HepG2 (cell line): Measurements from ENCODE around the gene PPM1F. TPM values are rescaled to one million over a fixed set of nuclear protein-coding genes. Genes with fewer than 3 reads are reported as not detected.

Source experiments
- ATAC-seq: fragments of 200-7000 bp; cut with Tn5 transposase; 3 replicates; pipeline ENCODE4 v1.9.1; 2020; ENCODE audit warnings: mild to moderate bottlenecking, moderate library complexity
- BruUV-seq: library from RNA; stranded (reverse); fragments of 400-500 nt; replicated peaks from 2 replicates; lab custom pipeline; 2021; lab: Mats Ljungman, UMichigan
- CTCF ChIA-PET: fragments of 300-600 bp; formaldehyde crosslinking; extraction: SDS; loops from one replicate; lab custom pipeline; 2021; ENCODE audit warnings: low total read pairs, inconsistent platforms, low intra/inter-chr PET ratio; lab: Yijun Ruan, JAX
- POLR2A ChIA-PET: fragments of 350-600 bp; sonication (Branson Sonifier 250); formaldehyde crosslinking; loops from one replicate; lab custom pipeline; 2020; ENCODE audit warnings: antibody characterized with exemption, inconsistent platforms; lab: Yijun Ruan, JAX
- DNase-seq: peaks from one replicate; pipeline ENCODE4 v3.0.0-alpha.2; 2015; ENCODE audit warnings: low spot score
- FAIRE-seq: peaks from 3 replicates; lab custom pipeline; 2011; peaks lifted over from hg19 to GRCh38; lab: Jason Lieb, UNC
- H2AFZ ChIP-seq: one replicate; pipeline ENCODE4 v1.6.1; 2011; ENCODE audit warnings: low read length, inconsistent platforms
- H3K27ac ChIP-seq: fragments of 300-600 bp; 3 replicates; pipeline ENCODE4 v1.8.0; 2011; ENCODE audit warnings: mixed run types, mild to moderate bottlenecking, mixed read lengths, low read length, inconsistent platforms; ENCODE audit not compliant: insufficient read depth; ENCODE audit errors: extremely low read length
- H3K27me3 ChIP-seq, 2 experiments: fragments of 200-600 bp in 1 of 2; 2 replicates in 1 of 2; 3 replicates in 1 of 2; pipeline versions ENCODE4 v1.6.0 to v1.8.0; 2011; ENCODE audit warnings: low read length in 2 of 2, mild to moderate bottlenecking in 2 of 2, moderate library complexity in 2 of 2, inconsistent platforms in 1 of 2; ENCODE audit not compliant: insufficient read depth in 2 of 2, control insufficient read depth in 1 of 2
- H3K36me3 ChIP-seq, 2 experiments: fragments of 200-600 bp in 1 of 2; replicated peaks in 1 of 2; 2 replicates in 1 of 2; 3 replicates in 1 of 2; pipeline versions ENCODE4 v1.5.1 to v1.8.0; 2011; ENCODE audit warnings: low read length in 2 of 2, inconsistent platforms in 1 of 2; ENCODE audit not compliant: insufficient read depth in 2 of 2, control insufficient read depth in 1 of 2
- H3K4me1 ChIP-seq: 2 replicates; pipeline ENCODE4 v1.5.1; 2012; ENCODE audit warnings: low read length, inconsistent platforms; ENCODE audit not compliant: insufficient read depth
- H3K4me2 ChIP-seq: 2 replicates; pipeline ENCODE4 v1.6.0; 2011; ENCODE audit warnings: low read depth, low read length, inconsistent platforms
- H3K4me3 ChIP-seq, 3 experiments: fragments of 200-600 bp in 1 of 3; sonication (generic), shearing (Covaris generic) in 1 of 3; replicated peaks in 1 of 3; 2 replicates each; pipeline ENCODE4 v1.5.1; 2011 to 2016; ENCODE audit warnings: low read length in 3 of 3, inconsistent platforms in 2 of 3, low read depth in 2 of 3, mild to moderate bottlenecking in 2 of 3, control low read depth in 1 of 3, mixed read lengths in 1 of 3; ENCODE audit not compliant: insufficient read depth in 1 of 3
- H3K79me2 ChIP-seq: one replicate; pipeline ENCODE4 v1.6.1; 2011; ENCODE audit warnings: low read length, inconsistent platforms; ENCODE audit not compliant: insufficient read depth
- H3K9ac ChIP-seq: 2 replicates; pipeline ENCODE4 v1.6.0; 2011; ENCODE audit warnings: mild to moderate bottlenecking, low read depth, low read length, inconsistent platforms; ENCODE audit not compliant: insufficient read depth
- H3K9me3 ChIP-seq: 2 replicates; pipeline ENCODE4 v1.5.1; 2012; ENCODE audit warnings: mild to moderate bottlenecking, low read length
- H4K20me1 ChIP-seq: 2 replicates; pipeline ENCODE4 v1.6.0; 2011; ENCODE audit warnings: inconsistent platforms, mild to moderate bottlenecking, low read length, moderate library complexity; ENCODE audit not compliant: insufficient read depth
- DPF2 ChIP-seq: sonication (generic); formaldehyde crosslinking; IDR thresholded peaks from 2 replicates; pipeline ENCODE4 v1.4.0; 2020; ENCODE audit warnings: mild to moderate bottlenecking, low read depth, missing genetic modification reagents, borderline replicate concordance
- FOSL2 ChIP-seq: sonication (generic); formaldehyde crosslinking; IDR thresholded peaks from 2 replicates; pipeline ENCODE4 v1.4.0; 2020; ENCODE audit warnings: missing genetic modification reagents
- GFI1 ChIP-seq: sonication (generic); formaldehyde crosslinking; IDR thresholded peaks from 2 replicates; pipeline ENCODE4 v1.5.0; 2020; ENCODE audit warnings: missing genetic modification reagents, mild to moderate bottlenecking, borderline replicate concordance
- GTF3A ChIP-seq: sonication (generic); formaldehyde crosslinking; conservative IDR thresholded peaks from 2 replicates; pipeline ENCODE4 v1.4.0; 2020; ENCODE audit warnings: mild to moderate bottlenecking, missing genetic modification reagents
- NR2F1 ChIP-seq, 2 experiments: fragments of 450-650 bp in 1 of 2; formaldehyde crosslinking in 1 of 2; IDR thresholded peaks; 2 replicates each; pipeline versions ENCODE4 v1.5.0 to v1.6.1; 2016 to 2020; ENCODE audit warnings: mild to moderate bottlenecking in 1 of 2, missing compliant biosample characterization in 1 of 2, missing genetic modification reagents in 1 of 2, moderate library complexity in 1 of 2
- PHB2 ChIP-seq: fragments of 450-650 bp; IDR thresholded peaks from 2 replicates; pipeline ENCODE4 v1.6.1; 2018; ENCODE audit not compliant: partially characterized antibody
- YEATS4 ChIP-seq: sonication (generic); formaldehyde crosslinking; IDR thresholded peaks from 2 replicates; pipeline ENCODE4 v1.4.0; 2020; ENCODE audit warnings: missing genetic modification reagents, borderline replicate concordance
- ZNF761 ChIP-seq: sonication (generic); formaldehyde crosslinking; conservative IDR thresholded peaks from 2 replicates; pipeline ENCODE4 v1.4.0; 2020; ENCODE audit warnings: mild to moderate bottlenecking, missing genetic modification reagents
- ZNF768 ChIP-seq: sonication (generic); formaldehyde crosslinking; IDR thresholded peaks from 2 replicates; pipeline ENCODE4 v1.4.0; 2020; ENCODE audit warnings: missing genetic modification reagents
- WGBS: methylation state at CpG from one replicate; pipeline ENCODE4 v1.1.6; 2017; ENCODE audit warnings: low lambda C conversion rate; 5-methylcytosine and 5-hydroxymethylcytosine counted together
- in situ Hi-C: cut with HindIII; loops from 2 replicates; pipeline ENCODE4 v1.10.0; 2017; ENCODE audit warnings: low pct_unique_long_range_greater_than_20kb; ENCODE audit not compliant: extremely low pct_ligation_motif_present
- intact Hi-C: fragments of 100-400 bp; cut with micrococcal nuclease; formaldehyde crosslinking; loops from one replicate; pipeline ENCODE4 v1.10.0; 2022; ENCODE audit not compliant: unreplicated experiment
- polyA plus RNA-seq, 8 experiments: library from polyadenylated mRNA; depleted of rRNA in 3 of 8; stranded (reverse) in 7 of 8; unstranded in 1 of 8; fragments of >200 nt; fragmentation: Illumina TruSeq in 4 of 8; extraction: Trizol in 4 of 8; gene quantifications; 2 replicates each; pipeline versions ENCODE4 v1.2.1 to v1.2.3, GENCODE V29; 2011 to 2016; ENCODE audit warnings: low read depth in 4 of 8, missing spikeins in 1 of 8, mixed read lengths in 1 of 8; ENCODE audit not compliant: insufficient read depth in 1 of 8
- total RNA-seq, 5 experiments: library from RNA; depleted of rRNA; stranded (reverse); fragments of >200 nt; fragmentation: Illumina TruSeq; extraction: Trizol; gene quantifications; 2 replicates each; pipeline ENCODE4 v1.2.3, GENCODE V29; 2016; ENCODE audit warnings: low read depth in 1 of 5
- TF ChIP-seq, protein P1 (sequence below): sonication (generic); formaldehyde crosslinking; IDR thresholded peaks from 2 replicates; pipeline ENCODE4 v1.8.1; 2023; ENCODE audit warnings: missing genetic modification reagents, inconsistent platforms, borderline replicate concordance
- TF ChIP-seq, protein P2 (sequence below): sonication (generic); formaldehyde crosslinking; IDR thresholded peaks from 2 replicates; pipeline ENCODE4 v1.4.0; 2020; ENCODE audit warnings: missing genetic modification reagents, mild to moderate bottlenecking, borderline replicate concordance
- TF ChIP-seq, protein P3 (sequence below): sonication (generic); formaldehyde crosslinking; IDR thresholded peaks from 2 replicates; pipeline ENCODE4 v1.5.1; 2020; ENCODE audit warnings: mild to moderate bottlenecking, missing genetic modification reagents, borderline replicate concordance

The PPM1F gene
- total and polyA plus RNA-seq, 2 of the 13 experiments (the other 11 are each of a cell fraction or from before 2014, with no cell fraction given) = 11.0 to 19.6 TPM

DNA sequence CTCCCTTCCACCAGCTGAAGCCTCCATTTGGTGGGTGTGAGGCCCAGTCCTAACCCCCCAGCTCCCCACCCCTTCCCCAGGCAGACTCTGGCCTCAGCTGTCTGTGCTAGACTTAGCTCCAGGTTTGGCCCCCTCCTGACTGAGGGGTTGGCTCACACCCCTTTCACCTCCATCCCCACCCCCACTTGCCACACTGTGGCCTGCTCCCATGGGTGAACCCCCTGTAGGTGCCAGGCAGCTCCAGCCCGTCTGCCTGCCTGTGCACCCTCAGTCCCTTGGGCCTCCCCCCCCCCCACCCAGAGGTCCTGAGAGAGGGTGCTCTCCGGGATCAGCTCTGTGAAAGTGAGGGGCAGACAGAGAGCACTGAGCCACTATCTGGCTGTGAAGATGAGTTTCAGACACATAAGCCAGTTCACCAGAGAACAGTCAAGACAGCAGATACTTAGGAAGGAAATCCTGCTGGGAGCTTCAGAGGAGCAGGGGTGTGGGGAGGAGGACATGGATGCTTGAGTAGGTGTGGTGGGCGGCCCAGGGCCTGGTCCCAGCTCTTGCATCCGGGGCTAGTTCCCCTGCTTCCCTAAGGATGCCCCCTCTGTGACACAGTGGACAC is 36.2 kb downstream of the PPM1F start:
- Histone ChIP-seq H3K27me3 (no peaks in the 10 kb centered on the region), H3K36me3 (no peaks in the 10 kb centered on the region), H3K79me2 (no peaks in the 10 kb centered on the region), H3K9me3 (no peaks in the 10 kb centered on the region), H3K27ac (no peak overlapping the region), H2AFZ (no peak overlapping the region), H4K20me1 (no peaks in the 10 kb centered on the region), H3K9ac (no peak overlapping the region), H3K4me1 (peaks cover 14% of the 10 kb centered on the region), H3K4me3 (no peak overlapping the region), H3K4me2 (no peak overlapping the region)
- POLR2A ChIA-PET = no interaction called here
- ATAC-seq (peak; percentile 8), DNase-seq (no peak), FAIRE-seq (no peak)
- CTCF ChIA-PET = no interaction called here
- WGBS = 60% methylated on average over 3 of the region's 4 CpGs
- intact Hi-C loops (no loop called here), in situ Hi-C loops (no loop called here)
- BruUV-seq = no TSS peak
- TF ChIP-seq, protein P1, sequence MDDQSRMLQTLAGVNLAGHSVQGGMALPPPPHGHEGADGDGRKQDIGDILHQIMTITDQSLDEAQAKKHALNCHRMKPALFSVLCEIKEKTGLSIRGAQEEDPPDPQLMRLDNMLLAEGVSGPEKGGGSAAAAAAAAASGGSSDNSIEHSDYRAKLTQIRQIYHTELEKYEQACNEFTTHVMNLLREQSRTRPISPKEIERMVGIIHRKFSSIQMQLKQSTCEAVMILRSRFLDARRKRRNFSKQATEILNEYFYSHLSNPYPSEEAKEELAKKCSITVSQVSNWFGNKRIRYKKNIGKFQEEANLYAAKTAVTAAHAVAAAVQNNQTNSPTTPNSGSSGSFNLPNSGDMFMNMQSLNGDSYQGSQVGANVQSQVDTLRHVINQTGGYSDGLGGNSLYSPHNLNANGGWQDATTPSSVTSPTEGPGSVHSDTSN = no peak
- TF ChIP-seq ZNF761 = no peak
- TF ChIP-seq GTF3A (CRISPR knock-in tag) = no peak
- TF ChIP-seq, protein P2, sequence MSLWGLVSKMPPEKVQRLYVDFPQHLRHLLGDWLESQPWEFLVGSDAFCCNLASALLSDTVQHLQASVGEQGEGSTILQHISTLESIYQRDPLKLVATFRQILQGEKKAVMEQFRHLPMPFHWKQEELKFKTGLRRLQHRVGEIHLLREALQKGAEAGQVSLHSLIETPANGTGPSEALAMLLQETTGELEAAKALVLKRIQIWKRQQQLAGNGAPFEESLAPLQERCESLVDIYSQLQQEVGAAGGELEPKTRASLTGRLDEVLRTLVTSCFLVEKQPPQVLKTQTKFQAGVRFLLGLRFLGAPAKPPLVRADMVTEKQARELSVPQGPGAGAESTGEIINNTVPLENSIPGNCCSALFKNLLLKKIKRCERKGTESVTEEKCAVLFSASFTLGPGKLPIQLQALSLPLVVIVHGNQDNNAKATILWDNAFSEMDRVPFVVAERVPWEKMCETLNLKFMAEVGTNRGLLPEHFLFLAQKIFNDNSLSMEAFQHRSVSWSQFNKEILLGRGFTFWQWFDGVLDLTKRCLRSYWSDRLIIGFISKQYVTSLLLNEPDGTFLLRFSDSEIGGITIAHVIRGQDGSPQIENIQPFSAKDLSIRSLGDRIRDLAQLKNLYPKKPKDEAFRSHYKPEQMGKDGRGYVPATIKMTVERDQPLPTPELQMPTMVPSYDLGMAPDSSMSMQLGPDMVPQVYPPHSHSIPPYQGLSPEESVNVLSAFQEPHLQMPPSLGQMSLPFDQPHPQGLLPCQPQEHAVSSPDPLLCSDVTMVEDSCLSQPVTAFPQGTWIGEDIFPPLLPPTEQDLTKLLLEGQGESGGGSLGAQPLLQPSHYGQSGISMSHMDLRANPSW (CRISPR knock-in tag) = no peak
- TF ChIP-seq GFI1 (CRISPR knock-in tag) = no peak
- TF ChIP-seq FOSL2 = no peak
- no peak for TF ChIP-seq NR2F1 (CRISPR knock-in tag; IDR thresholded peaks at IDR 0.05)
- TF ChIP-seq DPF2 (CRISPR knock-in tag) = no peak
- no peak for TF ChIP-seq ZNF768 (CRISPR knock-in tag)
- no peak for TF ChIP-seq PHB2
- TF ChIP-seq, protein P3, sequence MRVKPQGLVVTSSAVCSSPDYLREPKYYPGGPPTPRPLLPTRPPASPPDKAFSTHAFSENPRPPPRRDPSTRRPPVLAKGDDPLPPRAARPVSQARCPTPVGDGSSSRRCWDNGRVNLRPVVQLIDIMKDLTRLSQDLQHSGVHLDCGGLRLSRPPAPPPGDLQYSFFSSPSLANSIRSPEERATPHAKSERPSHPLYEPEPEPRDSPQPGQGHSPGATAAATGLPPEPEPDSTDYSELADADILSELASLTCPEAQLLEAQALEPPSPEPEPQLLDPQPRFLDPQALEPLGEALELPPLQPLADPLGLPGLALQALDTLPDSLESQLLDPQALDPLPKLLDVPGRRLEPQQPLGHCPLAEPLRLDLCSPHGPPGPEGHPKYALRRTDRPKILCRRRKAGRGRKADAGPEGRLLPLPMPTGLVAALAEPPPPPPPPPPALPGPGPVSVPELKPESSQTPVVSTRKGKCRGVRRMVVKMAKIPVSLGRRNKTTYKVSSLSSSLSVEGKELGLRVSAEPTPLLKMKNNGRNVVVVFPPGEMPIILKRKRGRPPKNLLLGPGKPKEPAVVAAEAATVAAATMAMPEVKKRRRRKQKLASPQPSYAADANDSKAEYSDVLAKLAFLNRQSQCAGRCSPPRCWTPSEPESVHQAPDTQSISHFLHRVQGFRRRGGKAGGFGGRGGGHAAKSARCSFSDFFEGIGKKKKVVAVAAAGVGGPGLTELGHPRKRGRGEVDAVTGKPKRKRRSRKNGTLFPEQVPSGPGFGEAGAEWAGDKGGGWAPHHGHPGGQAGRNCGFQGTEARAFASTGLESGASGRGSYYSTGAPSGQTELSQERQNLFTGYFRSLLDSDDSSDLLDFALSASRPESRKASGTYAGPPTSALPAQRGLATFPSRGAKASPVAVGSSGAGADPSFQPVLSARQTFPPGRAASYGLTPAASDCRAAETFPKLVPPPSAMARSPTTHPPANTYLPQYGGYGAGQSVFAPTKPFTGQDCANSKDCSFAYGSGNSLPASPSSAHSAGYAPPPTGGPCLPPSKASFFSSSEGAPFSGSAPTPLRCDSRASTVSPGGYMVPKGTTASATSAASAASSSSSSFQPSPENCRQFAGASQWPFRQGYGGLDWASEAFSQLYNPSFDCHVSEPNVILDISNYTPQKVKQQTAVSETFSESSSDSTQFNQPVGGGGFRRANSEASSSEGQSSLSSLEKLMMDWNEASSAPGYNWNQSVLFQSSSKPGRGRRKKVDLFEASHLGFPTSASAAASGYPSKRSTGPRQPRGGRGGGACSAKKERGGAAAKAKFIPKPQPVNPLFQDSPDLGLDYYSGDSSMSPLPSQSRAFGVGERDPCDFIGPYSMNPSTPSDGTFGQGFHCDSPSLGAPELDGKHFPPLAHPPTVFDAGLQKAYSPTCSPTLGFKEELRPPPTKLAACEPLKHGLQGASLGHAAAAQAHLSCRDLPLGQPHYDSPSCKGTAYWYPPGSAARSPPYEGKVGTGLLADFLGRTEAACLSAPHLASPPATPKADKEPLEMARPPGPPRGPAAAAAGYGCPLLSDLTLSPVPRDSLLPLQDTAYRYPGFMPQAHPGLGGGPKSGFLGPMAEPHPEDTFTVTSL = no peak
- no peak for TF ChIP-seq YEATS4 (CRISPR knock-in tag)
